PC-9 (cell line): Measurements from ENCODE around the gene ST6GALNAC1. TPM values are rescaled to one million over a fixed set of nuclear protein-coding genes. Genes with fewer than 3 reads are reported as not detected.

Experiments used
- BruUV-seq: library from RNA; stranded (reverse); fragments of 400-500 nt; replicated peaks from 2 replicates; lab custom pipeline; 2021; lab: Mats Ljungman, UMichigan
- CTCF ChIA-PET: fragments of 300-600 bp; sonication (Branson Sonifier 250); formaldehyde crosslinking; loops from one replicate; lab custom pipeline; 2022; ENCODE audit warnings: antibody characterized with exemption; lab: Charles Lee
- POLR2A ChIA-PET: fragments of 300-600 bp; sonication (Branson Sonifier 250); formaldehyde crosslinking; loops from one replicate; lab custom pipeline; 2022; ENCODE audit warnings: antibody characterized with exemption; ENCODE audit not compliant: unreplicated experiment; lab: Charles Lee
- DNase-seq, 2 experiments: peaks; one replicate each; pipeline versions ENCODE4 v3.0.0 to v3.0.0-alpha.2; 2015 to 2022; ENCODE audit warnings: mixed read lengths in 1 of 2
- H2AFZ ChIP-seq: fragments of 200-600 bp; sonication (generic); 2 replicates; pipeline ENCODE4 v1.8.1; 2017; ENCODE audit warnings: antibody characterized with exemption
- H3F3A ChIP-seq: fragments of 200-600 bp; sonication (generic); 2 replicates; pipeline ENCODE4 v1.8.1; 2017; ENCODE audit warnings: antibody characterized with exemption, mild to moderate bottlenecking, low read depth; ENCODE audit not compliant: insufficient read depth
- H3K27ac ChIP-seq: fragments of 200-600 bp; sonication (generic); 2 replicates; pipeline ENCODE4 v1.6.1; 2016; ENCODE audit warnings: mixed run types
- H3K27me3 ChIP-seq: fragments of 200-600 bp; sonication (generic); 2 replicates; pipeline ENCODE4 v1.6.1; 2016; ENCODE audit warnings: low read depth, mixed run types; ENCODE audit not compliant: insufficient read depth
- H3K36me3 ChIP-seq: fragments of 200-600 bp; sonication (generic); 2 replicates; pipeline ENCODE4 v1.6.1; 2016; ENCODE audit warnings: low read depth, mixed run types
- H3K4me1 ChIP-seq: fragments of 200-600 bp; sonication (generic); replicated peaks from 2 replicates; pipeline ENCODE4 v1.6.1; 2016; ENCODE audit warnings: mixed run types; ENCODE audit not compliant: insufficient read depth
- H3K4me2 ChIP-seq: fragments of 200-600 bp; sonication (generic); 2 replicates; pipeline ENCODE4 v1.6.1; 2017; ENCODE audit warnings: mixed run types
- H3K4me3 ChIP-seq: fragments of 200-600 bp; sonication (generic); 2 replicates; pipeline ENCODE4 v1.6.1; 2016; ENCODE audit warnings: mixed run types
- H3K79me2 ChIP-seq: fragments of 200-600 bp; sonication (generic); 2 replicates; pipeline ENCODE4 v1.6.1; 2017; ENCODE audit warnings: low read depth, mixed run types
- H3K9me2 ChIP-seq: fragments of 200-600 bp; sonication (generic); 2 replicates; pipeline ENCODE4 v1.8.1; 2017; ENCODE audit warnings: mild to moderate bottlenecking; ENCODE audit not compliant: insufficient read depth
- H3K9me3 ChIP-seq: fragments of 200-600 bp; sonication (generic); 2 replicates; pipeline ENCODE4 v1.8.1; 2016; ENCODE audit warnings: low read depth; ENCODE audit not compliant: insufficient read depth
- H4K20me1 ChIP-seq: fragments of 200-600 bp; sonication (generic); 2 replicates; pipeline ENCODE4 v1.8.1; 2017; ENCODE audit not compliant: insufficient read depth
- EZH2 ChIP-seq: fragments of 200-600 bp; sonication (generic); IDR thresholded peaks from 2 replicates; pipeline ENCODE4 v1.8.0; 2017; ENCODE audit warnings: antibody characterized with exemption, low read depth
- intact Hi-C: fragments of 100-400 bp; cut with micrococcal nuclease; formaldehyde crosslinking; loops from one replicate; pipeline ENCODE4 v1.10.0; 2022; ENCODE audit not compliant: unreplicated experiment
- total RNA-seq: library from RNA; stranded (reverse); gene quantifications from 2 replicates; pipeline ENCODE4 v1.2.3, GENCODE V29; 2021
- TF ChIP-seq, protein P1 (sequence below): fragments of 200-600 bp; sonication (generic); conservative IDR thresholded peaks from 2 replicates; pipeline ENCODE4 v1.6.1; 2017; ENCODE audit warnings: mixed run types, antibody characterized with exemption, mild to moderate bottlenecking, moderate library complexity

Gene ST6GALNAC1
- total RNA-seq, 1 experiment from 2014 or later = 0.76 TPM

DNA sequence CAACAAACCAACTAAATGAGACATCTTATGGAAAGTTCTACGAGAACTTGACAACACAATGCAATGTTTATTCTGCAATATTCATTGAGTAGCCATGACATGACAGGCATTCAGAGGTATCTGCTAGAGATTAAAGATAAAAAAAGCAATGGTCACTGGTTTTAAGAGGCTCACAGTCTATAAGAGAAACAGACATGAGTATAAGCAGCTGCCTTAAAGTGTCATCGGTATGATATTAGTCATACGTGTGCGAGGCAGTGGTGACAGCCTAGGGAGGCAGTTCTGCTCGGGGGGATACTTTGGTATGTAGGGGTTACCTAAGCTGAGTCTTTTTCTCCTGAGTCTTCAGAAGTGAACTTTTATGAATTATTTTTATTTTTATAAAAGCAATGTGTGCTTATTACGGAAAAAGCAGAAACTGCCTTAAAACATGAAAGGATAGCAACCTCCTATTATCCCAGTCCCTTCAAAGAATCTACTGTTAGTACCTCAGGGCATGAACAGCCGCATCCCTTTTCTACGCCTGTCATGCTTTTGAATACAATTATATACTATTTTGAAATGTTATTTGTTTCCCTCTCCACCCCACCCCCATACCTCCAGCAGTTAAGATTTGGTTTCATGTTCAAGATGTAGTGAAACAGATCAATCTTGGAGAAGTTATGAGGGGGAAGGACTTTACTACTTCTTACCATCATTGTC is 7.7 kb downstream of the ST6GALNAC1 start:
- H3F3A ChIP-seq = 0 out of 2 replicates have a peak, but pooled peaks cover 3% of the 10 kb centered on the region
- H3K9me2 ChIP-seq = no peaks in the 10 kb centered on the region
- H2AFZ ChIP-seq = no peak overlapping the region
- no TSS peak for BruUV-seq
- TF ChIP-seq, protein P1, sequence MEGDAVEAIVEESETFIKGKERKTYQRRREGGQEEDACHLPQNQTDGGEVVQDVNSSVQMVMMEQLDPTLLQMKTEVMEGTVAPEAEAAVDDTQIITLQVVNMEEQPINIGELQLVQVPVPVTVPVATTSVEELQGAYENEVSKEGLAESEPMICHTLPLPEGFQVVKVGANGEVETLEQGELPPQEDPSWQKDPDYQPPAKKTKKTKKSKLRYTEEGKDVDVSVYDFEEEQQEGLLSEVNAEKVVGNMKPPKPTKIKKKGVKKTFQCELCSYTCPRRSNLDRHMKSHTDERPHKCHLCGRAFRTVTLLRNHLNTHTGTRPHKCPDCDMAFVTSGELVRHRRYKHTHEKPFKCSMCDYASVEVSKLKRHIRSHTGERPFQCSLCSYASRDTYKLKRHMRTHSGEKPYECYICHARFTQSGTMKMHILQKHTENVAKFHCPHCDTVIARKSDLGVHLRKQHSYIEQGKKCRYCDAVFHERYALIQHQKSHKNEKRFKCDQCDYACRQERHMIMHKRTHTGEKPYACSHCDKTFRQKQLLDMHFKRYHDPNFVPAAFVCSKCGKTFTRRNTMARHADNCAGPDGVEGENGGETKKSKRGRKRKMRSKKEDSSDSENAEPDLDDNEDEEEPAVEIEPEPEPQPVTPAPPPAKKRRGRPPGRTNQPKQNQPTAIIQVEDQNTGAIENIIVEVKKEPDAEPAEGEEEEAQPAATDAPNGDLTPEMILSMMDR = no peak
- TF ChIP-seq EZH2 = no peak
- ChIA-PET CTCF (no interaction called here), POLR2A (interaction anchor here (0.5 kb wide), 1 partner anchor 102 kb away, joined by 24 read pairs; no protein-coding TSS in a partner anchor)
- intact Hi-C loops = no loop called here
- no peak overlapping the region for H3K4me2 ChIP-seq
- H3K36me3 ChIP-seq = no peaks in the 10 kb centered on the region
- peaks cover 6% of the 10 kb centered on the region for H3K4me1 ChIP-seq
- H3K9me3 ChIP-seq = no peaks in the 10 kb centered on the region
- no peak for DNase-seq
- H3K27me3 ChIP-seq = no peaks in the 10 kb centered on the region
- no peaks in the 10 kb centered on the region for H4K20me1 ChIP-seq
- H3K4me3 ChIP-seq = no peak overlapping the region
- H3K79me2 ChIP-seq = no peaks in the 10 kb centered on the region
- no peak overlapping the region for H3K27ac ChIP-seq

DNA sequence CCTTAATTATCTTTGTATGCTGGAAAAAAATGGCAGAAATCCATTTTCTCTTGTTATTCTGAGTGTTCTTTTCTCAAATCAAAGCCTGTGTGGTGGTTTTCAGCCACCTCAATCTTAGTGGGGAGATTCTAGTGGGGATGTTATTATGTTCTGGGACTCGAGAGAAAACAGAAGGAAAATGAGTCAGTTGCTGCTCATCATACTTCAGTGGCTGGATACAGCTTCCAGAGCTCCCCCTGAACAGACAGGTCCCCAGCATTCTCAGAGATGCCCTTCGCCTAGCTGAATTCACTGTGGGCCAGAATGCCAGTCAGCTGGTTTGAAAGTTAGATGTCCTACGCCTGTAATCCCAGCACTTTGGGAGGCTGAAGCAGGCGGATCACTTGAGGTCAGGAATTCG is 8.5 kb downstream of the ST6GALNAC1 start:
- Histone ChIP-seq H4K20me1 (no peaks in the 10 kb centered on the region), H3K79me2 (no peaks in the 10 kb centered on the region), H3K36me3 (no peaks in the 10 kb centered on the region), H3K4me2 (no peak overlapping the region), H2AFZ (no peak overlapping the region), H3K4me3 (no peak overlapping the region), H3K9me2 (no peaks in the 10 kb centered on the region), H3K9me3 (no peaks in the 10 kb centered on the region), H3K27me3 (no peaks in the 10 kb centered on the region), H3K4me1 (no peaks in the 10 kb centered on the region), H3K27ac (no peak overlapping the region), H3F3A (0 out of 2 replicates have a peak, but pooled peaks cover 3% of the 10 kb centered on the region)
- no TSS peak for BruUV-seq
- intact Hi-C loops = no loop called here
- CTCF ChIA-PET = no interaction called here
- POLR2A ChIA-PET = interaction anchor here (0.5 kb wide), 1 partner anchor 101 kb away, joined by 24 read pairs; no protein-coding TSS in a partner anchor
- TF ChIP-seq EZH2 = no peak
- TF ChIP-seq, protein P1 = no peak
- DNase-seq = no peak

DNA sequence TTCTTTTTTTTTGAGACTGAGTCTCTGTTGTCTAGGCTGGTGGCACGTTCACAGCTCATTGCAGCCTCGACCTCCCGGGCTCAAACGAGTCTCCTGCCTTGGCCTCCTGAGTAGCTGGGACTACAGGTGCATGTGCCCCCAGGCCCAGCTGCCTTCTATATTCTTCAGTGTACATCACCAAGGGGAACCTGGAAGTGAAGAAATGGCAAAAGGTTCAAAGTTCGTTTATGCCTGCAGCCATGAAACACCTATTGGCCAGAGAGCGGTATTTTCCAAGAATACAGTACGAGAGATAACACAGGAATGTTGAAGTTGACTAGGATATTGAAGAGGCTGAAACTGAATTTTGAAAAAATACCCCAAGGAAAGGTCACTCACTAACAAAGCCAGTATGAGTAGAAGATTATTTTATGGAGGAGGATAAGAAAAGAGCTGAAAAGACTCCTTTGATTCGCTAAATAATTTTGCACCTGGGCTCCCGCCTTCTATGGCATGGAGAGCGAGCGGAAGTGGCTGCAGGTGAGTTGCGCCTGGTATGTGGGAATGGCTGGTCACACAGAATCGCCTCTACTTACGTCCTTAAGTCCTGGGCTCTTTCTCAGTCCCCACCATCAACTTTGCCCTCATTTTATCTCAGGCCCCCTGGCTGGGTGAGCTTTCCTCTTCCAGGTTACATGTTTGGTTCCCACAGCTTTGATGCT is 9.8 kb downstream of the ST6GALNAC1 start:
- CTCF ChIA-PET = no interaction called here
- POLR2A ChIA-PET = no interaction called here
- Histone ChIP-seq H3K27ac (no peak overlapping the region), H2AFZ (no peak overlapping the region), H4K20me1 (no peaks in the 10 kb centered on the region), H3K4me3 (no peak overlapping the region), H3F3A (0 out of 2 replicates have a peak, but pooled peaks cover 3% of the 10 kb centered on the region), H3K27me3 (no peaks in the 10 kb centered on the region), H3K4me2 (no peak overlapping the region), H3K9me2 (no peaks in the 10 kb centered on the region), H3K9me3 (no peaks in the 10 kb centered on the region), H3K36me3 (no peaks in the 10 kb centered on the region), H3K79me2 (no peaks in the 10 kb centered on the region), H3K4me1 (no peaks in the 10 kb centered on the region)
- TF ChIP-seq, protein P1 = no peak
- TF ChIP-seq EZH2 = no peak
- BruUV-seq = no TSS peak
- DNase-seq = no peak
- intact Hi-C loops = loop anchor here (5.0 kb wide), 1 partner anchor 39 kb away; no protein-coding TSS in a partner anchor
